Measurements from ENCODE around the gene ST6GALNAC5. TPM values are rescaled to one million over a fixed set of nuclear protein-coding genes. Genes with fewer than 3 reads are reported as not detected.

Gene ST6GALNAC5
- total and polyA plus RNA-seq, 10 of the 15 experiments (the other 5 are each of a cell fraction or from before 2014, with no cell fraction given) = under 0.01 to 1.8 (median 0.07) TPM; not detected in 6

GRCh38 chr1:76939050-76939816 is 72.0 kb downstream of the ST6GALNAC5 start (continued):
- no peak for TF ChIP-seq HSF1 (IDR thresholded peaks at IDR 0.05; ENCODE audit: low read depth, low read length)
- peak; percentile 40; the same call in 1 of the 2 replicates for TF ChIP-seq CHD2 (IDR thresholded peaks at IDR 0.05; ENCODE audit: borderline replicate concordance, low read depth, low read length)
- no peak for TF ChIP-seq EED (IDR thresholded peaks at IDR 0.05; ENCODE audit: low read depth)
- no peak for TF ChIP-seq HCFC1 (IDR thresholded peaks at IDR 0.05; ENCODE audit: low read length)
- TF ChIP-seq RAD21 (IDR thresholded peaks at IDR 0.05; ENCODE audit: insufficient read depth, low read depth, low read length) = no peak
- TF ChIP-seq, protein P1, sequence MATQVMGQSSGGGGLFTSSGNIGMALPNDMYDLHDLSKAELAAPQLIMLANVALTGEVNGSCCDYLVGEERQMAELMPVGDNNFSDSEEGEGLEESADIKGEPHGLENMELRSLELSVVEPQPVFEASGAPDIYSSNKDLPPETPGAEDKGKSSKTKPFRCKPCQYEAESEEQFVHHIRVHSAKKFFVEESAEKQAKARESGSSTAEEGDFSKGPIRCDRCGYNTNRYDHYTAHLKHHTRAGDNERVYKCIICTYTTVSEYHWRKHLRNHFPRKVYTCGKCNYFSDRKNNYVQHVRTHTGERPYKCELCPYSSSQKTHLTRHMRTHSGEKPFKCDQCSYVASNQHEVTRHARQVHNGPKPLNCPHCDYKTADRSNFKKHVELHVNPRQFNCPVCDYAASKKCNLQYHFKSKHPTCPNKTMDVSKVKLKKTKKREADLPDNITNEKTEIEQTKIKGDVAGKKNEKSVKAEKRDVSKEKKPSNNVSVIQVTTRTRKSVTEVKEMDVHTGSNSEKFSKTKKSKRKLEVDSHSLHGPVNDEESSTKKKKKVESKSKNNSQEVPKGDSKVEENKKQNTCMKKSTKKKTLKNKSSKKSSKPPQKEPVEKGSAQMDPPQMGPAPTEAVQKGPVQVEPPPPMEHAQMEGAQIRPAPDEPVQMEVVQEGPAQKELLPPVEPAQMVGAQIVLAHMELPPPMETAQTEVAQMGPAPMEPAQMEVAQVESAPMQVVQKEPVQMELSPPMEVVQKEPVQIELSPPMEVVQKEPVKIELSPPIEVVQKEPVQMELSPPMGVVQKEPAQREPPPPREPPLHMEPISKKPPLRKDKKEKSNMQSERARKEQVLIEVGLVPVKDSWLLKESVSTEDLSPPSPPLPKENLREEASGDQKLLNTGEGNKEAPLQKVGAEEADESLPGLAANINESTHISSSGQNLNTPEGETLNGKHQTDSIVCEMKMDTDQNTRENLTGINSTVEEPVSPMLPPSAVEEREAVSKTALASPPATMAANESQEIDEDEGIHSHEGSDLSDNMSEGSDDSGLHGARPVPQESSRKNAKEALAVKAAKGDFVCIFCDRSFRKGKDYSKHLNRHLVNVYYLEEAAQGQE (IDR thresholded peaks at IDR 0.05; ENCODE audit: low read depth, low read length) = no peak
- TF ChIP-seq CREM (IDR thresholded peaks at IDR 0.05; ENCODE audit: low read depth) = peak; percentile 21; the same call in 1 of the 2 replicates
- TF ChIP-seq SUZ12 (IDR thresholded peaks at IDR 0.05; ENCODE audit: unreplicated experiment) = no peak
- TF ChIP-seq NFYA (IDR thresholded peaks at IDR 0.05; ENCODE audit: borderline replicate concordance, low read depth, low read length) = no peak
- TF ChIP-seq NFXL1 (IDR thresholded peaks at IDR 0.05; ENCODE audit: borderline replicate concordance) = no peak
- TF ChIP-seq BCLAF1 (IDR thresholded peaks at IDR 0.05) = no peak
- TF ChIP-seq BMI1 (IDR thresholded peaks at IDR 0.05; ENCODE audit: borderline replicate concordance) = 0 out of 2 replicates have a peak, but pooled peaks have one; percentile 59
- TF ChIP-seq SPI1 (IDR thresholded peaks at IDR 0.05; ENCODE audit: borderline replicate concordance, insufficient read depth, low read depth, low read length) = peak; percentile 50; the same call in 1 of the 2 replicates
- TF ChIP-seq MTA2 (IDR thresholded peaks at IDR 0.05; ENCODE audit: low read depth) = peak; percentile 85
- no peak for TF ChIP-seq FOS (IDR thresholded peaks at IDR 0.05; ENCODE audit: borderline replicate concordance, extremely low read depth, insufficient read length)
- TF ChIP-seq GABPA (IDR thresholded peaks at IDR 0.05; ENCODE audit: low read depth) = no peak
- TF ChIP-seq ZBTB11 (CRISPR knock-in tag; IDR thresholded peaks at IDR 0.05) = no peak
- TF ChIP-seq NR2F1 (conservative IDR thresholded peaks at IDR 0.05) = peak; percentile 99
